Astrocyte of the spinal cord (primary cell): ENCODE data around the gene ABHD10.
A peak's percentile ranks its signal among the peaks of the same experiment; 100 is the strongest.

ENCODE experiments used
- DNase-seq: peaks from one replicate; pipeline ENCODE4 v3.0.0; 2011; ENCODE audit warnings: low read depth, low spot score
- H3K4me3 ChIP-seq: 2 replicates; pipeline ENCODE4 v1.5.1; 2011; ENCODE audit warnings: low read depth, mild to moderate bottlenecking, low read length, moderate library complexity
- CTCF ChIP-seq: IDR thresholded peaks from 2 replicates; pipeline ENCODE4 v1.5.1; 2012; ENCODE audit warnings: low read depth, mild to moderate bottlenecking, low read length, inconsistent platforms
- in situ Hi-C: cut with HindIII; loops from 2 replicates; pipeline ENCODE4 v1.10.0; 2017; ENCODE audit warnings: low sequenced_read_pairs

The ABHD10 gene

GRCh38 chr3:111961461-111962164 lies 17.2 kb upstream of the ABHD10 start:
- DNase-seq = no peak
- H3K4me3 ChIP-seq = no peak overlapping the region
- TF ChIP-seq CTCF = no peak
- in situ Hi-C loops = loop anchor here (25.0 kb wide), 1 partner anchor 224 kb away; no protein-coding TSS in a partner anchor

DNA sequence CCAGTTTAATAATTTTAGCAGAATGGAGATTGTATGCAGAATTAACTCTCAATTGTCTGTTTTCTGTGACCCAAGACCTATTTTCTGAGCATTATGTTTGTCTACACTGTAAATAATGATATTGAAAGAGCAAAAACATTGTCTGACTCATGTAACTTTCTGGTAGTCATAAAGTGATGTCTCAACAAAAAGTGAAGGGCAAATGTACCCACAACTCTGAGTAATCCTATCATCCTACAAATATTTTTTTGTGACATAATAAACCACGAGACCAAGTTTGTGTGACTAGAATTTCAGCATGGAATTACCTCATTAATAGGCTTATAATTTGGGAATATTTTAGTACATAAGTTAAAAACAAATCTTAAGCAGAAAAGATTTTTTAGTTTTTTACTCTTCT lies 15.4 kb upstream of the ABHD10 start:
- TF ChIP-seq CTCF = no peak
- no peak overlapping the region for H3K4me3 ChIP-seq
- peak; percentile 68 for DNase-seq
- in situ Hi-C loops = loop anchor here (25.0 kb wide), 1 partner anchor 226 kb away; no protein-coding TSS in a partner anchor

GRCh38 chr3:111965484-111965883 lies 13.3 kb upstream of the ABHD10 start:
- no peak for DNase-seq
- TF ChIP-seq CTCF = no peak
- in situ Hi-C loops = loop anchor here (25.0 kb wide), 1 partner anchor 228 kb away; no protein-coding TSS in a partner anchor
- no peak overlapping the region for H3K4me3 ChIP-seq

DNA sequence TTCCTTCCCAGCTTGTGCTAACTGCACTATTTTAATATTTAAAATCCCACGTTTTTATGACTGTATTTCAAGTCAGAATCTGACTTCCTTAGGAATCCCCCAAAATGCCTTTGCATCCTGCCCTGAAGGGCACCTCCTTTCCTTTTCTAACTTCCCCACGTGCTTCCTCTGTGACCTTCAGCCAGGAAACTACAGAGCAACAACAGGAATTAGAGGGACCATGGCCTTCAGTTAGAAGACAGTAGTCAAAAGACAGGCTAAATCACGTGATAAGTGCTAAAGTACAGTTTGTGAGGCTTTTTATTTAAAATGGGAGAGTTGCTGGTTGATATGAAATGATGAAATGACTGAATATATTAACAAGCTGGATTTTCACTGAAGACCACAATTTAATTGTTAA lies 11.8 kb upstream of the ABHD10 start:
- no peak overlapping the region for H3K4me3 ChIP-seq
- no peak for TF ChIP-seq CTCF
- in situ Hi-C loops = loop anchor here (25.0 kb wide), 1 partner anchor 230 kb away; no protein-coding TSS in a partner anchor
- no peak for DNase-seq

GRCh38 chr3:111967651-111968274 lies 11.1 kb upstream of the ABHD10 start:
- TF ChIP-seq CTCF = peak; percentile 83
- peak; percentile 79 for DNase-seq
- in situ Hi-C loops = loop anchor here (25.0 kb wide), 1 partner anchor 230 kb away; no protein-coding TSS in a partner anchor

GRCh38 chr3:111968319-111969054 lies 10.3 kb upstream of the ABHD10 start:
- in situ Hi-C loops = loop anchor here (25.0 kb wide), 1 partner anchor 231 kb away; no protein-coding TSS in a partner anchor
- no peak overlapping the region for H3K4me3 ChIP-seq
- DNase-seq = no peak
- no peak for TF ChIP-seq CTCF

More at GRCh38 chr3:111967651-111968274, 11.1 kb upstream of the ABHD10 start:
- no peak overlapping the region for H3K4me3 ChIP-seq
